ENCODE measurements around the gene PTF1A. TPM values are rescaled to one million over a fixed set of nuclear protein-coding genes. Genes with fewer than 3 reads are reported as not detected.

Gene PTF1A
- total RNA-seq, 1 donor from 2014 or later: not detected

- FAIRE-seq (no peak), DNase-seq (ENCODE audit: low read depth) (no peak)
- no peak overlapping the region for H3K9ac ChIP-seq (ENCODE audit: low read length)
- Mint-ChIP-seq H3K4me1 (ENCODE audit: low read depth, unreplicated experiment) (no peaks in the 10 kb centered on the region), H3K4me3 (ENCODE audit: unreplicated experiment) (no peak overlapping the region), H3K36me3 (ENCODE audit: low read depth, unreplicated experiment) (no peaks in the 10 kb centered on the region), H3K9me3 (ENCODE audit: unreplicated experiment) (peaks cover 4% of the 10 kb centered on the region), H3K27ac (ENCODE audit: unreplicated experiment) (no peak overlapping the region), H3K27me3 (ENCODE audit: low read depth, unreplicated experiment) (peaks cover 83% of the 10 kb centered on the region)
- no peak overlapping the region for H3K4me3 ChIP-seq (ENCODE audit: insufficient read depth, low read depth, low read length)
- no peaks in the 10 kb centered on the region for H3K79me2 ChIP-seq (ENCODE audit: insufficient read depth, low read length)
- H3K4me1 ChIP-seq (ENCODE audit: insufficient read depth, low read length): no peaks in the 10 kb centered on the region
- no peaks in the 10 kb centered on the region for H3K36me3 ChIP-seq (ENCODE audit: insufficient read depth, low read length)
- H3K27me3 ChIP-seq (ENCODE audit: insufficient read depth, low read length): peaks cover 49% of the 10 kb centered on the region
- no peaks in the 10 kb centered on the region for H3K9me3 ChIP-seq (ENCODE audit: insufficient read depth, low read depth, low read length)
- TF ChIP-seq EZH2 (IDR thresholded peaks at IDR 0.05; ENCODE audit: insufficient read depth, low read length): peak; percentile 42
- TF ChIP-seq, protein P1, sequence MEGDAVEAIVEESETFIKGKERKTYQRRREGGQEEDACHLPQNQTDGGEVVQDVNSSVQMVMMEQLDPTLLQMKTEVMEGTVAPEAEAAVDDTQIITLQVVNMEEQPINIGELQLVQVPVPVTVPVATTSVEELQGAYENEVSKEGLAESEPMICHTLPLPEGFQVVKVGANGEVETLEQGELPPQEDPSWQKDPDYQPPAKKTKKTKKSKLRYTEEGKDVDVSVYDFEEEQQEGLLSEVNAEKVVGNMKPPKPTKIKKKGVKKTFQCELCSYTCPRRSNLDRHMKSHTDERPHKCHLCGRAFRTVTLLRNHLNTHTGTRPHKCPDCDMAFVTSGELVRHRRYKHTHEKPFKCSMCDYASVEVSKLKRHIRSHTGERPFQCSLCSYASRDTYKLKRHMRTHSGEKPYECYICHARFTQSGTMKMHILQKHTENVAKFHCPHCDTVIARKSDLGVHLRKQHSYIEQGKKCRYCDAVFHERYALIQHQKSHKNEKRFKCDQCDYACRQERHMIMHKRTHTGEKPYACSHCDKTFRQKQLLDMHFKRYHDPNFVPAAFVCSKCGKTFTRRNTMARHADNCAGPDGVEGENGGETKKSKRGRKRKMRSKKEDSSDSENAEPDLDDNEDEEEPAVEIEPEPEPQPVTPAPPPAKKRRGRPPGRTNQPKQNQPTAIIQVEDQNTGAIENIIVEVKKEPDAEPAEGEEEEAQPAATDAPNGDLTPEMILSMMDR (IDR thresholded peaks at IDR 0.05; ENCODE audit: insufficient read depth, low read depth, low read length): no peak
- no peaks in the 10 kb centered on the region for H4K20me1 ChIP-seq (ENCODE audit: insufficient read depth, low read length)
- no peak overlapping the region for H3K4me2 ChIP-seq (ENCODE audit: low read length)
- no peak overlapping the region for H3K27ac ChIP-seq (ENCODE audit: low read depth, low read length)
- H2AFZ ChIP-seq (ENCODE audit: low read depth, low read length): no peak overlapping the region
These were observed 18.7 kb upstream of the PTF1A start for GRCh38 chr10:23173214-23174073.

DNA sequence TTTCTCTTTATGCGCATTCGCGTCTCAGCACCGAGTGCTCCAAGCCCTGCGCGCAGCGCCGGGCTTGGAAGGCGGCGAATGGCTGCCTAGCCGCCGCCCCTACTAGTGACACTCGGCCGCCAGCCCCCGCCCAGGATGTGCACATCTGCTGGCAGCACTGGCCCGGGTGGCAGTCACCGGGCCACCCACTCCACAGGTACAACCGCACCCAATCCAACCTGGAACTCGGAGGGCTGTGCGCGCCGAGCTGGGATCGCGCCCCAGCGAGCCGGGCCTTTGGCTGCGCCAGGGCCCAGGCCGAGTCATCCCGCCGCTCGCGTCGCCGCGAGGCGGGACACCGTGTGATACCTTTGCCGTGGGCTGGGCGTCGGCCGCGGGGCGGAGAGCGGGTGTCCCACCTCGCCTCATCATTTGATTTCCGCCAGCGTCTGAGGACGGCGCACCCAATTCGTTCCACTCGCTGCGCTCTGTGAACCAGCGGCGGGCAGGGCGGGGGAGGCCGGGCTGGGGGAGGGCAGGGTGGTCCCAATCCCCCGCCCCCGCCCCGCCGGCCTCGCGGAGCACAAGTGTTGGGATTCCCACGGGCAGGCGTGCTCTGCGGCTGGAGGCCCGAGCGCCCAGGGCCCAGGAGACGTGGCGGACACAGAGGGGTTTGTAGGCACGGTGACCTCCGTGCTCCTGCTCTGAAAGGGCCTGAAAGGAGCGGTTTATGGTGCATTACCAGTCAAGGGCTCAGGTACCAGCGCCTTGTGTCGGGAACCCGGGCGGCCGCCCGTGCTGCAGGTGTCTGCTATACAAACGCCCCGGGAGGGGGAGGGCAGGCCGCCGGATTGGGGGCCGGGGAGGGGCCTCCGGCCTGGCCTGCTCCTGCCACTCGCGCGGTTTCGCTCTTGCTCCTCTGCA is 17.8 kb upstream of the PTF1A start:
- Histone ChIP-seq H3K4me1 (ENCODE audit: insufficient read depth, low read length) (no peaks in the 10 kb centered on the region), H3K9me3 (ENCODE audit: insufficient read depth, low read depth, low read length) (no peaks in the 10 kb centered on the region), H3K4me2 (ENCODE audit: low read length) (no peak overlapping the region), H3K9ac (ENCODE audit: low read length) (no peak overlapping the region), H3K27me3 (ENCODE audit: insufficient read depth, low read length) (peaks cover 51% of the 10 kb centered on the region), H2AFZ (ENCODE audit: low read depth, low read length) (no peak overlapping the region), H3K27ac (ENCODE audit: low read depth, low read length) (no peak overlapping the region), H3K4me3 (ENCODE audit: insufficient read depth, low read depth, low read length) (no peak overlapping the region), H4K20me1 (ENCODE audit: insufficient read depth, low read length) (no peaks in the 10 kb centered on the region), H3K36me3 (ENCODE audit: insufficient read depth, low read length) (no peaks in the 10 kb centered on the region), H3K79me2 (ENCODE audit: insufficient read depth, low read length) (no peaks in the 10 kb centered on the region)
- peaks cover 84% of the 10 kb centered on the region for H3K27me3 Mint-ChIP-seq (ENCODE audit: low read depth, unreplicated experiment)
- DNase-seq (ENCODE audit: low read depth) (no peak), FAIRE-seq (no peak)
- no peak overlapping the region for H3K4me3 Mint-ChIP-seq (ENCODE audit: unreplicated experiment)
- TF ChIP-seq EZH2 (IDR thresholded peaks at IDR 0.05; ENCODE audit: insufficient read depth, low read length): no peak
- no peaks in the 10 kb centered on the region for H3K4me1 Mint-ChIP-seq (ENCODE audit: low read depth, unreplicated experiment)
- H3K9me3 Mint-ChIP-seq (ENCODE audit: unreplicated experiment): peaks cover 4% of the 10 kb centered on the region
- H3K27ac Mint-ChIP-seq (ENCODE audit: unreplicated experiment): no peak overlapping the region
- no peaks in the 10 kb centered on the region for H3K36me3 Mint-ChIP-seq (ENCODE audit: low read depth, unreplicated experiment)

- Histone ChIP-seq H3K4me2 (ENCODE audit: low read length) (no peak overlapping the region), H3K27me3 (ENCODE audit: insufficient read depth, low read length) (peaks cover 51% of the 10 kb centered on the region), H3K4me1 (ENCODE audit: insufficient read depth, low read length) (no peaks in the 10 kb centered on the region), H3K9ac (ENCODE audit: low read length) (no peak overlapping the region), H3K79me2 (ENCODE audit: insufficient read depth, low read length) (no peaks in the 10 kb centered on the region), H4K20me1 (ENCODE audit: insufficient read depth, low read length) (no peaks in the 10 kb centered on the region), H3K36me3 (ENCODE audit: insufficient read depth, low read length) (no peaks in the 10 kb centered on the region), H3K9me3 (ENCODE audit: insufficient read depth, low read depth, low read length) (no peaks in the 10 kb centered on the region), H3K27ac (ENCODE audit: low read depth, low read length) (no peak overlapping the region), H2AFZ (ENCODE audit: low read depth, low read length) (no peak overlapping the region), H3K4me3 (ENCODE audit: insufficient read depth, low read depth, low read length) (no peak overlapping the region)
- DNase-seq (ENCODE audit: low read depth): no peak
- Mint-ChIP-seq H3K4me1 (ENCODE audit: low read depth, unreplicated experiment) (no peaks in the 10 kb centered on the region), H3K9me3 (ENCODE audit: unreplicated experiment) (peaks cover 4% of the 10 kb centered on the region), H3K4me3 (ENCODE audit: unreplicated experiment) (no peak overlapping the region), H3K27ac (ENCODE audit: unreplicated experiment) (no peak overlapping the region), H3K27me3 (ENCODE audit: low read depth, unreplicated experiment) (peaks cover 84% of the 10 kb centered on the region), H3K36me3 (ENCODE audit: low read depth, unreplicated experiment) (no peaks in the 10 kb centered on the region)
- TF ChIP-seq, protein P1 (IDR thresholded peaks at IDR 0.05; ENCODE audit: insufficient read depth, low read depth, low read length): no peak
- TF ChIP-seq EZH2 (IDR thresholded peaks at IDR 0.05; ENCODE audit: insufficient read depth, low read length): no peak
- no peak for FAIRE-seq
These were observed 17.1 kb upstream of the PTF1A start for GRCh38 chr10:23174977-23175512.
